ENCODE measurements around the gene BBS9.

Gene BBS9

GRCh38 chr7:33118383-33118782 is 11.0 kb upstream of the BBS9 start:
- H3K27ac ChIP-seq, result no peak overlapping the region
- ChIA-PET POLR2A (ENCODE audit: low non-redundant PET) (no interaction called here), CTCF (no interaction called here)
- TF ChIP-seq CTCF (conservative IDR thresholded peaks at IDR 0.05; ENCODE audit: low read depth), result no peak
- no peak for DNase-seq (ENCODE audit: low spot score)

- CTCF ChIA-PET, result no interaction called here
- DNase-seq (ENCODE audit: low spot score), result no peak
- POLR2A ChIA-PET (ENCODE audit: low non-redundant PET), result no interaction called here
- TF ChIP-seq CTCF (conservative IDR thresholded peaks at IDR 0.05; ENCODE audit: low read depth), result no peak
- no peak overlapping the region for H3K27ac ChIP-seq
Observed at GRCh38 chr7:33127085-33127484, 2.3 kb upstream of the BBS9 start.

GRCh38 chr7:33128631-33128989 is 754 bp upstream of the BBS9 start:
- no peak for DNase-seq (ENCODE audit: low spot score)
- TF ChIP-seq CTCF (conservative IDR thresholded peaks at IDR 0.05; ENCODE audit: low read depth), result no peak
- peak overlapping the region; percentile 86 for H3K27ac ChIP-seq
- CTCF ChIA-PET, result interaction anchor here (0.6 kb wide), 1 partner anchor 827 kb away, joined by 3 read pairs; no protein-coding TSS in a partner anchor
- POLR2A ChIA-PET (ENCODE audit: low non-redundant PET), result no interaction called here

GRCh38 chr7:33129806-33130153 is 416 bp downstream of the BBS9 start:
- peak; percentile 20 for DNase-seq (ENCODE audit: low spot score)
- ChIA-PET CTCF (interaction anchor here (0.7 kb wide), 1 partner anchor 57 kb away, joined by 3 read pairs; no protein-coding TSS in a partner anchor), POLR2A (ENCODE audit: low non-redundant PET) (no interaction called here)
- H3K27ac ChIP-seq, result peak overlapping the region; percentile 86
- no peak for TF ChIP-seq CTCF (conservative IDR thresholded peaks at IDR 0.05; ENCODE audit: low read depth)

GRCh38 chr7:33130184-33130583 is 820 bp downstream of the BBS9 start:
- POLR2A ChIA-PET (ENCODE audit: low non-redundant PET), result no interaction called here
- no peak for TF ChIP-seq CTCF (conservative IDR thresholded peaks at IDR 0.05; ENCODE audit: low read depth)
- no peak overlapping the region for H3K27ac ChIP-seq
- DNase-seq (ENCODE audit: low spot score), result no peak
- CTCF ChIA-PET, result interaction anchor here (0.7 kb wide), 1 partner anchor 56 kb away, joined by 3 read pairs; no protein-coding TSS in a partner anchor

GRCh38 chr7:33137103-33137502 is 7.7 kb downstream of the BBS9 start:
- CTCF ChIA-PET, result no interaction called here
- no peak for DNase-seq (ENCODE audit: low spot score)
- POLR2A ChIA-PET (ENCODE audit: low non-redundant PET), result interaction anchor here (0.7 kb wide), 1 partner anchor 59 kb away, joined by 3 read pairs; no protein-coding TSS in a partner anchor
- no peak for TF ChIP-seq CTCF (conservative IDR thresholded peaks at IDR 0.05; ENCODE audit: low read depth)
- no peak overlapping the region for H3K27ac ChIP-seq

GRCh38 chr7:33142585-33142984 is 13.2 kb downstream of the BBS9 start:
- no peak overlapping the region for H3K27ac ChIP-seq
- POLR2A ChIA-PET (ENCODE audit: low non-redundant PET), result no interaction called here
- TF ChIP-seq CTCF (conservative IDR thresholded peaks at IDR 0.05; ENCODE audit: low read depth), result no peak

More at GRCh38 chr7:33142585-33142984, 13.2 kb downstream of the BBS9 start:
- CTCF ChIA-PET, result no interaction called here
- DNase-seq (ENCODE audit: low spot score), result no peak
